NCI-H460 (cell line): ENCODE measurements around the gene RNF187. TPM values are rescaled to one million over a fixed set of nuclear protein-coding genes. Genes with fewer than 3 reads are reported as not detected.

ENCODE experiments used
- DNase-seq: peaks from one replicate; pipeline ENCODE4 v3.0.0-alpha.2; 2016; ENCODE audit warnings: low read depth; ENCODE audit errors: extremely low read depth
- polyA plus RNA-seq: library from polyadenylated mRNA; depleted of rRNA; stranded (reverse); fragments of >200 nt; gene quantifications from 2 replicates; pipeline ENCODE4 v1.2.3, GENCODE V29; 2014; cell fraction: nucleus; rRNA removed
- total RNA-seq: library from RNA; depleted of rRNA; stranded (reverse); fragments of >200 nt; shearing (Covaris generic); gene quantifications from 2 replicates; pipeline ENCODE4 v1.2.3, GENCODE V29; 2014; rRNA removed

Gene RNF187
- total RNA-seq = 120 and 146 TPM in 2 replicates
- polyA plus RNA-seq = 40.2 and 45.7 TPM in 2 replicates

- DNase-seq = no peak
Measured at GRCh38 chr1:228487336-228488124, at the start of gene RNF187. Gene RNF187 (plus strand): TSS chr1:228487382.

DNA sequence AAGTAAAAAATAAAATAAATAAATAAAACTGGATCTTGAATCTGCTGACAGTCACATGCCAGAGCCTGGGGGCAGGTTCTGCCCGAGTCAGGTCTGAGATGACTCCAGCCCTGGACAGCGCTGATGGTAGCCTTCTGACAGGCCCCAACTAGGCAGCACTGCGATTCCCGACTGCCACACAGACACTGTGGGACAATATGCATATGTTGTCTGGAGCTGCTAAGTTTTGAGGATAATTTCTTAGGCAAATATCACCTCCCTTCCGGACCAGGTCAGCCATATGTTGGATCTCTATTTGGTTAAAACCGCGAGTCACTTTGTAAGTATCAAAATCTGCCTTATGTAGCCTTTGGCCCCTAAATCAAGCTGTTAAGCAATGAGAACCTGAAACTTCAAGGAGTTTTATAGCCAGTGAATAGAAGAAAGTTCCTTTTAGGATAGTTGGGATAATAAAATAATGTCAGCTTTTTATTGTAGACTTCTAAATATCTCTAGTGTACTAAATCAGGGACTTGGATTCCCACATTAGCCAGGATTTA is 49.7 kb upstream of the RNF187 start:
- no peak for DNase-seq

- DNase-seq = no peak
Measured at GRCh38 chr1:228438266-228438665, 48.9 kb upstream of the RNF187 start.

GRCh38 chr1:228440761-228441500 is 46.3 kb upstream of the RNF187 start:
- no peak for DNase-seq

- DNase-seq = no peak
Measured at GRCh38 chr1:228443395-228443794, 43.8 kb upstream of the RNF187 start.

- no peak for DNase-seq
Measured at GRCh38 chr1:228445490-228445842, 41.7 kb upstream of the RNF187 start.

DNA sequence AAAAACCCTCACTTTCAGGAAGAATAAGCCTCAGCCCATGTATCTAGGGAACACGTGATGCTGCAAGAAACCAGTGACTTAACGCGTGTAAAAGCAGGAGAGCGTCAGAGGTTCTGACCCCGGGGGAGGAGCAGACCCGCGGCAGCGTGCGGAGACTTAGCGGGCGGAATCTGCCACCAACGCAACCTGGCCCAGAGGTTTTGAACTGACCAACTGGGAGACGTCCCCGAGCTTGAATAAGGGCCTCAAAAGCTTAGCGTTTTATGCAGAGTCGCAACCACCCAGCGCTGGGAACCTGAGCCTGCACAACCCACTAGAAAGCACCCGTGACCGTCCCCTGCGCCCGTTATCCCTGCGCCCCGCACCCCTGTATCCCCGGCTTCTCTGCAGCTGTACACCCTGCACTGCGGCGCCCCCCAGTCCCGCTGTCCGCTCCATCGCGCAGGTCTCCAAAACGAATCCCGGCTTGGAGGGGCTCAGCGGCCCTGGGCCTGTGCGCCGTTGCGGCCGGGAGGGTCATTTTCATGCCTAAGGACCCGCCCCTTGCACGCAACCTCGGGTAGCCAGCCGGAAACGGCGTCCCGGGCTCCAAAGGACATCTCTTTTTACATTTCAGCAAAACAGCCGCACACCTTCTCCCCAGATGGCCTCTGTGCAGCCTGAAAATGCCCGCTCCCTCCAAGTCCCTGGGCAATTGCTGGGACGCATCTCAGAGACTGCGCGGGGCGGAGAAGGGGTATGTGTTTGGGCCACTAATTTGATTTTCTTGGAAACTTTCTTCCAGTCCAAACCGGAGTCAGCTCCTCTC is 41.1 kb upstream of the RNF187 start:
- no peak for DNase-seq

GRCh38 chr1:228446852-228447251 is 40.3 kb upstream of the RNF187 start:
- no peak for DNase-seq

- DNase-seq = no peak
Measured at GRCh38 chr1:228448372-228448771, 38.8 kb upstream of the RNF187 start.

GRCh38 chr1:228450200-228450599 is 37.0 kb upstream of the RNF187 start:
- no peak for DNase-seq

- DNase-seq = no peak
Measured at GRCh38 chr1:228452194-228453021, 34.8 kb upstream of the RNF187 start.

DNA sequence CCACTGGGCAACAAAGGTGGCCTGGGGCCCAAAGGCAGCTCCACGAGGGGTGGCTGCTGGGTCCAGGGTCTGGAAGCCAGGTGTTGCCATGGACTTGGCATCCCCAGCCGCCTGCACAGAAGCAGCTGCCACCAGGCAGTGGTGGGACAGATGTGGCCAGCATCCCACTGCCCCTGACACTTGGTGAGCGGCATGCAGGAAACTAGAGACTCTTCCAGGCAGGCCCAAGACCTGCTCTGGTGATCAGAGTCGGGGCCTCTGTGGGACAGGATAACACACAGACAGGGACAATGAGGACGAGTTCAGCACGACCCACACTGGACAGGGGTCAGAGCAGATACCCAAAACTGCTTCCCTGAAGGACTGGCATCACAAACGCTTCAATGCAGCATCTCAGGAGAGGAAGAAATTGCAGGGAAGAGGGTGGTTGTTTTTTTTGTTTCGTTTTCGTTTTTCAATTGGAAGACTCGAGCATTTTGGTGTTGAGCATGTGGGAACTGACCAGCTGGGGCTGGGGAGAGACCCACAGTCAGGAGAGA is 34.1 kb upstream of the RNF187 start:
- DNase-seq = no peak

GRCh38 chr1:228453614-228454013 is 33.6 kb upstream of the RNF187 start:
- no peak for DNase-seq

DNA sequence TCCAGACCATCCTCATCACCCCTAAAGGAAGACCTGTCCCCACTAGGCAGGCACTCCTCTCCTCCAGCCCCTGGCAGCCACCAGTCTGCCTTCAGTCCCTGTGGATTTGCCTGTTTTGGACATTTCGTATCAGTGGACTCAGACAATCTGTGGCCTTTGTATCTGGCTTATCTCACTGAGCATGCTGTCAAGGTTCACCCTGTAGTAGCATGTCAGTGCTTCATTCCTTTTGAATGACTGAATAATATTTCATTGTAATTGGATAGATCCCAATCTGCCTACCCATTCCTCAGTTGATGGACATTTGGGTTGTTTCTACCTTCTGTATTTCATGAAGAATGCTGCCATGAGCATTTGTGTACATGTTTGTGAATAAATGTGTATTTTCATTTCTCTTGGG is 32.9 kb upstream of the RNF187 start:
- no peak for DNase-seq

- DNase-seq = no peak
Measured at GRCh38 chr1:228455715-228456114, 31.5 kb upstream of the RNF187 start.

DNA sequence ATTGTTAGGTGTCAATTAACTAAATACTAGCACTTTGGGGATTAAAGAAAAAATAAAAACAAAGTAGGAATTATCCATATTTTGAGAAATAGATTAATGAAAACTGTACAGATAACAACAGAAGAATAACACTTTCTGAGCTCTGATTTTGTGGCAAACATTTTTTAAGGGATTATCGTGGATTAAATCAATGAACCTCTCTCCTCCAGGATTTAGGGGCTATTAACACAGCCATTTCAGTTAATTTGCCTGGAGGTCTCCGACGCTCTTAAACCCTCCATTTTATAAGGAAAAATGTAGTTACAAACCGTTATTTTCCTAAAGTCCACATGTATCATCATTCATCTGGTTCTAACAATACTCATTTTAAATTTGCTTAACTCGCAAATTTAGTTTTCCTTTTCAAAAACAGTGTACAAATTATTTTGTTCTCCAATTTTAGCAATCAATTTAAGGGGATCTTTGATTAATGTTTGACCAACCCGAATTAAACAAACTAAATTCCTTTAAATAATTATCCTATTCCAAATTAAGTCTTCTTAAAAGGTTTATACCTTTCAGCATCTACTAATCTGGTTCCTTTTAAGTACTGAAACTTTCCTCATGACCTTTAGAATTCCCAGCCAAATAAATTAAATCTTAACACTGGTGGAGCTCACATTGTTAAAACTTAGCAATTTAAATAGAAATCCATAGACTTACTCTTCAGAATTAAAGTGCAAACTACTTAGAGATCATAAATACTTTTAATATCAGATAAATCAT is 30.7 kb upstream of the RNF187 start:
- no peak for DNase-seq

DNA sequence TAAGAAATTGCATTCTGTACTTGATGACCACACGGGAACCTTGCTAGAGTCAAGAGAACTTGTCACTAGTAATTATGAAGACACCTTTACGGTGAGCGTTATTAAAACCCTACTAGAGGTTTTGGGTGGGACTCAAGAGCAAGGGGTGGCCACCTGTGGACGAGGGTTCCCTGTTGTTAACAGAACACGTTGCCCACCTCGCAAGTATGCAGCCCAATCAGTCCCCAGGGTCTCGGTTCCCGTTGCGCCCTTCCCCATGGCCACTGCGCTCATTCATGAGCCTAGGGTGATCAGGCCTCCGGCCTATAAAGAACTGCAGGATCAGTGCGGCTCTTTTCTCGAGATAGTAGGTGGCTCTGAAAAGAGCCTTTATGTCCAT is 30.2 kb upstream of the RNF187 start:
- peak; percentile 30 for DNase-seq

DNA sequence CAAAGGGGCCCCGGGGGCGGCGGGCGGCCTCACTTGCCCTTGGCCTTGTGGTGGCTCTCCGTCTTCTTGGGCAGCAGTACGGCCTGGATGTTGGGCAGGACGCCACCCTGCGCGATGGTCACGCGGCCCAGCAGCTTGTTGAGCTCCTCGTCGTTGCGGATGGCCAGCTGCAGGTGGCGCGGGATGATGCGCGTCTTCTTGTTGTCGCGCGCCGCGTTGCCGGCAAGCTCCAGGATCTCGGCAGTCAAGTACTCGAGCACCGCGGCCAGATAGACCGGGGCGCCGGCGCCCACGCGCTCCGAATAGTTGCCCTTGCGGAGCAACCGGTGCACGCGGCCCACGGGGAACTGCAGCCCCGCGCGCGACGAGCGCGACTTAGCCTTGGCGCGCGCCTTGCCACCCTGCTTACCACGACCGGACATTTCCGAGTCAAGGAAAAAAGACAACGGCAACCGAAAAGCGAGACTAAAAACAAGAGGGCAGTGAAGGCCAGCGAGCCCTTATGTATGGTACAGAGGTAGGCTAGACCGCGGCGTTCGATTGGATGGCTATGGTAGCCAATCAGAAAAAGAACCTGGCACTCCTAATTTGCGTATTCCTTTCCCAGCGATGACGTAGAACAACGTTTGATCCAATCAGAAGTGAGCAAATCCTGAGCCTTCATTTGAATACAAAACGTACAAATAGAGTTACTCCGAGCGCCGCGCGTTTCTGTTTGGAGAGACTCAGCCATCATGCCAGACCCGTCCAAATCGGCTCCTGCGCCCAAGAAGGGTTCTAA is 29.6 kb upstream of the RNF187 start:
- DNase-seq = peak; percentile 100
